NCI-H2081 treated with DMSO at 0.1 percent for 48 hours (cell line): ENCODE results near the gene POLR2J.
"Not testable (repeated sequence)": the region's sequence is repeated elsewhere in the genome, so short reads cannot be mapped to it uniquely, and the experiment has no call there.

Experiments used
- DNase-seq: peaks from one replicate; lab custom pipeline; 2025; lab: John Stamatoyannopoulos, UW

POLR2J gene

GRCh38 chr7:102466097-102466496, 12.6 kb downstream of the POLR2J start:
- DNase-seq: no peak

- DNase-seq: no peak
Observed at GRCh38 chr7:102464577-102465280, 14.0 kb downstream of the POLR2J start, which contains the start of the genes ALKBH4 and LRWD1. Gene ALKBH4, minus strand, starts transcription at chr7:102464863. Its CDS starts 27 bp downstream, at chr7:102464836. Gene LRWD1, plus strand, starts transcription at chr7:102464984. Its CDS starts 97 bp downstream, at chr7:102465081.

DNA sequence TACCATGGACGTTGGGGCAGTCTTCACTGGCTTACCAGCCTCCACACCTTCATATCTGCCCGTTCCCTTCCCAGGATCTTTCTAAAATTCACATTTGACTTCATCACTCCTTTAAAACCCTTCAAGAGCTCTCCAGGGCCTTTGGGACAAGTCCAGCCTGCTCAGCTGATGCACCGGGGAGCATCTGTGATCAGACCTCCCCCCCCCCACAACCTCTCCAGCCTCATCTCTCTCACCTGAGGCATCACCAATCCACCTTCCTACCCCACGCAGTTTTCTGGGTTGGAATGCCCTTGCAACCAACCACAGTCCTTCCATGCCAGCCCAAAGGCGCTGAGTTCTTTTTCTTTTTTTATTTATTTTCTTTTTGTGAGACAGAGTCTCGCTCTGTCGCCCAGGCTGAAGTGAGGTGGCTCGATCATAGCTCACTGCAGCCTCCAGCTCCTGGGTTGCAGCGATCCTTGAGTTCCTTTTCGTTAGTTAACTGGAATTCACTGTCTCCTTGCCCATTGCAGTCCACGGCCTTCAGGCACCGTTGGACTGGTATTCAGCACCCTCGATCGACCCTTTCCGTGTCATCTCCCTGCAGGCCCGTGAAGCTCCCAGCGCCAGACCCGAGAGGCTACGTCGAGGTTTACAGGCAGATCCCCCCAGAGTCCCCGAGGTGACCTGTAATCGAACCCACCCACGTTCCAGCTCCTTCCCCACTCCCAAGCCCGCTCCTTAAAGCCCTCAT, 14.7 kb downstream of the POLR2J start:
- no peak for DNase-seq

DNA sequence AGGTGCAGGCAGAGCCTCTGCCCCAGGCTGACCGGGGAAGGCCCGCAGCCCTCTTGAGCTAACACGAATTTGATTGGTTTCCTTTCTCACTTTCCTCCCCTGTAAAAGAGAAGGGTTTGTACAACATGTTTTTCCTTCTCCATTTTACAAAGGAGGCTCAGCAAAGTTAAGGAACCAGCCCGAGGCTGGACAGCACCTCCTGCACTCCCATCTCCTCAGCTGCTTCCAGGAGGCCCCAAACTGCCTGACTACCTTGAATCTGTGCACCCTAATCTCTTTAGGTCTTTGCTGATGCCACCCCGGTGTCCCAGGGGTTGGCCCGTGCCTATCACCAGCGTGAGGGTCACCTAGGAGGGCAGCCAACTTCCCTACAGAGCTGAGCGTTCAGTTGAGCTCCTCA, 18.3 kb downstream of the POLR2J start:
- DNase-seq: no peak

DNA sequence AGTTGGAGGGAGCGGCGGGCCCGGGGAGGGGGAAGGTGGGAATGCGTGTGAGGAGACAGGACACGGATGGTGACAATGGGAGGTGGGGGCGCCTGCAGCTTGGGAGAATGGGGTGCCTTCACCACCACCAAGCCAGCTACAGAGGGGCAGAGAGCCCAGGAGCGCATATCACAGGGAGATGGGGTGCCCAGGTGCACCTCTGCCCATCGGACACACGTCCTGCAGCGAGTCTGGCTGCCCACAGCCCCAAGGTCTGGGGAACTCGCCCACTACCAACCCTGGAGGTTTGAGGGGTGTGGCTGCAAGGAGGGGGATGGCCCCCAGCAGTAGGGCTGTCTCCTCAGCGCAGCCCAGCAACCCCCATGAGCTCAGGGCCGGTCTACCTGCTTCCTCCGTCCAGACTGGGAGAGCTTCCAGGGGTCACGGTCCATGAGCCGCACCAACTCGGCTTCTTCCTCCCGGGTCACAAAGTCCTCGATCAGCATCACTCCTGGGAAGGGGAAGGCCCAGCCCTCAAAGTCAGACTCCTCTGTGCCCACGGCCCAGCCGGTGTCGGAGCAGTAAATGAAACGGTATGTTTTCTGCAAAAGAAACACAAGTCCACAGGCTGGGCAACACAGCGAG, 19.4 kb downstream of the POLR2J start:
- no peak for DNase-seq

- DNase-seq: no peak
Observed at GRCh38 chr7:102457352-102457924, 21.3 kb downstream of the POLR2J start.

DNA sequence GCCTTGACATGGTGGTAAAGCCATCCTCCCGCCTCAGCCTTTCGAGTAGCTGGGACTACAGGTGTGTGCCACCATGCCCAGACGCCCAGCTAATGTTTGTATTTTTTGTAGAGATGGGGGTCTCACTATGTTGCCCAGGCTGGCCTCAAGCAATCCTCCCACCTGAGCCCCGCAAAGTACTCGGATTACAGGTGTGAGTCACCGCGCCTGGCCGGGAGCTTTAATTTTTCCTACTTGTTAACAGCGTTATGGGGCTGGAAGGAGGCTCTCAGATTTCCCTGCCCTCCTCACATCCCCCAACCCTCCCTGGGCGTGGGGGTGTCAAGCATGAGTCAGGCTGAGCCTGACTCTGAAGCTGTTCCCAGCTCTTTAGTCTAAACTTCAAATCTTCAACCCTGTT, 22.4 kb downstream of the POLR2J start:
- no peak for DNase-seq

DNA sequence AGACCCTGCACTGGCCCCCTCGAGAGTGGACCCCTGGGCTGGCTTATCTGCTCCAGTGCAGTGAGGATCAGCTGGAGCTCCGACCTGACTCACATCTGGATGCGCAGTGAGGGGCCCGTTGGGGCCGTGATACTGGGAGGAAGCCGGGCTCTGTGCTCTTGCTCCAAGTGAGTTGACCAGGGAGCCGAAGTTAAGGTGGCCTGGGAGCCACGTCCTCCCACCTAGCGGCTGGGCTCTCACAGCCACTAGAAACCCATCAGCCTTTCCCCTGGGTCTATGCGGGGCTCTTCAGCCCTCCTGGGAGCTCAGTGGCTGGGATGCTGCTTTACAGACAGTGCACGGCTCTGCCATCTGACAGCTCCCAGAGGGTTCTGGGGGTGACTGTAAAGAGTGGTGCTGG, 23.1 kb downstream of the POLR2J start:
- DNase-seq: no peak

GRCh38 chr7:102454932-102455331, 23.8 kb downstream of the POLR2J start:
- not testable (repeated sequence) for DNase-seq

DNA sequence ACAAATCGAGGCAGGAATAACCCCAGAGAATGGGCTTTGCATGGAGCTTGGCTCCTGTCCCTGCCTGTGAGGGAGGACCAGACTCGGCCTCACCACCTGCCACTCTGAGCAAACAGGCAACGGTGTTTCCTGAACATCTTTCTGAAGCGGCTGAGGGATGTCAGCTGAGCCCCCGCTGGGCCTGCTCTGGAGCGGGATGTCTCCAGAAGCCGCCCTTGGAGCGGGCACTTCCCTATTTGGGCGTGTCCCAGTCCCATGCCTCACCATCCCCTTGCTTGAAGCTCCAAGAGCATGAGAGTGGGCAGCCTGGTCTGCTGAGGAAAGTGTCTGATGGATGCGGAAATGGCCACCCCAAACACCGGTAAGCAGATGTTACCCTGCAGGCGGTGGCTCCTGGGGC, 24.3 kb downstream of the POLR2J start:
- DNase-seq: no peak

GRCh38 chr7:102453319-102453718, 25.4 kb downstream of the POLR2J start:
- DNase-seq: no peak

- no peak for DNase-seq
Observed at GRCh38 chr7:102452451-102452850, 26.3 kb downstream of the POLR2J start.

DNA sequence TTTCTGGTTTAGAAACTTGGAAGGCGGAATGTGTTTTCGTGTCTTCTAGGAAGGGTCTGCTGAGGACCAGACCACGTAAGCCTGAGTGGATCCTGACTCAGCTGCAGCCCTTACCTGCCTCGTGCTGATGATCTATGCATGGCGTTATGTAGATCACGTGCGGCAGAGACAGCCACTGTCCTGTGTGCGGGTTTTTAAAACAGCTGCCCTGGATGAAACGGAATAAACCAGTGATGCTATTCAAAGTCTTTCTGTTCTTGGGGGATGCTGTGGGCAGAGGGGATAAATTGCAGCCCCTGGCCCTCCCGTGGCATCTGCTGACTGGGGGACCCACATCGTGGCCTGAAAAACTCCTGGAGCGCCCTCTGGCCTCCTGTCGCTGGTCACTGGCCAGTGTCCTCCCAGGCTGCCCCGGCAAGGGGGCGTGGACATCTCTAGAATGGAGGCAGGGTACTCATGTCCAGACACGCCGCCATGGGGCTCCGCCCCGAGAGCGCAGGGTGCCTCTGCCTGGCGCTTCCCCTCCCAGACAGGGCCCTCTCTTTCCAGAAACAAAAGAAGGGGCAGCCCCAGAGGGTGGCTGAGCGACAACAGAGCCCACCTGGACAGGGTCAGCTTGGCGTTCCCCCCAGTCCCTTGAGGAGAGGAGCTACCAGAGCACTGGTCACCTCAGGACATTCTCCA, 27.2 kb downstream of the POLR2J start:
- no peak for DNase-seq

GRCh38 chr7:102450242-102450641, 28.5 kb downstream of the POLR2J start:
- no peak for DNase-seq

- DNase-seq: no peak
Observed at GRCh38 chr7:102449136-102449535, 29.6 kb downstream of the POLR2J start.

- DNase-seq: no peak
Observed at GRCh38 chr7:102447311-102447710, 31.4 kb downstream of the POLR2J start.

GRCh38 chr7:102446387-102447156, 32.1 kb downstream of the POLR2J start:
- DNase-seq: no peak

- no peak for DNase-seq
Observed at GRCh38 chr7:102445674-102446071, 33.0 kb downstream of the POLR2J start.

- no peak for DNase-seq
Observed at GRCh38 chr7:102444961-102445673, 33.6 kb downstream of the POLR2J start.

GRCh38 chr7:102439963-102440795, 38.5 kb downstream of the POLR2J start:
- no peak for DNase-seq
